Measurements from ENCODE around the gene FKBP6. TPM values are rescaled to one million over a fixed set of nuclear protein-coding genes. Genes with fewer than 3 reads are reported as not detected.

FKBP6 gene, protein sequence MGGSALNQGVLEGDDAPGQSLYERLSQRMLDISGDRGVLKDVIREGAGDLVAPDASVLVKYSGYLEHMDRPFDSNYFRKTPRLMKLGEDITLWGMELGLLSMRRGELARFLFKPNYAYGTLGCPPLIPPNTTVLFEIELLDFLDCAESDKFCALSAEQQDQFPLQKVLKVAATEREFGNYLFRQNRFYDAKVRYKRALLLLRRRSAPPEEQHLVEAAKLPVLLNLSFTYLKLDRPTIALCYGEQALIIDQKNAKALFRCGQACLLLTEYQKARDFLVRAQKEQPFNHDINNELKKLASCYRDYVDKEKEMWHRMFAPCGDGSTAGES
- total RNA-seq (2022; extraction: Qiagen RNA extraction; ENCODE audit: low read depth): not detected in 5 replicates

DNA sequence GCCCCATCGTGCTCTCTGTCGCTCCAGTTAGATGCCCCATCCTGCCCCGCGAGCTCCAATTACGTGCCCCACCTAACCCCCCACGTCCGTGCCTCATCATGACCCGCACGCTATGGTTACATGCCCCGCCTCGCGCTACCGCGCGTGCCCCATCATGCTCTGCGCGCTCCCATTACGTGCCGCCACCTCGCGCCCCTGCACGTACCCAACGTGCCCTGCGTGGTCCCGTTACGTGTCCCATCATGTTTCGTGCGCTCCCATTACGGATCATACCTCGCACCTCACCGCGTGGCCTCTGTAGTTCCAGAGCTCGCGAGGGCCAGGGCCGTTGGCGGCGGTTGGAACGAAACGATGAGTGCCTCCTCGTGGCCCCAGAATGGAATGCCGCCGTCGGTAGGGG lies at the start of gene FKBP6, which contains the start of gene TRIM50:
Gene FKBP6 (plus strand): TSS at position 240 of the 400 bp plus-strand sequence. CDS start 268 bp downstream, outside the sequence.
Gene TRIM50 (minus strand): TSS at position 161 of the 400 bp plus-strand sequence. CDS start 3,295 bp downstream, outside the sequence.

DNA sequence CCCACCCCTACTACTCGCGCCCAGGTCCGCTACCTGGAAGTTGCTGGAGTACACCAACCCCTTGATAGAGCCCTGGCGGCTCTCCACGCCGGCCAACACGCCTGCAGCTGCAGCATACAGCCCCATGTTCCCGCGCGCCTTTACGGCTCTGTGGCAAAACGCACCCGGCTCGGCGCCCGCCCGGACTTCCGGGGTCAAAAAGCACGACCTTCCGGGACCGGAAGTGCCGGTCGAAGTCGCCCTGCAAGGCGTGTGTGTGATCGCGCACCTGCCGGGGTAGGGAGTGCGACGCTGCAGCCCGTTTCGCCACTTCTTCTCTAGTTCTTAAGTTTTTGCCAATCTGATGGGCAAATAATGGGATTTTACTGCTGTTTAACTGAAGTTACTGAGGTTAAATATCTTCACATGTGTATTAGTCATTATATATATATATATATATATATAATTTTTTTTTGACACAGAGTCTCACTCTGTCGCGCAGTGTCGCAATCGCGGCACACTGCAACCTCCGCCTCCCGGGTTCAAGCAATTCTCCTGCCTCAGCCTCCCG lies 19.2 kb upstream of the FKBP6 start, which contains the start of gene NSUN5:
Gene NSUN5 (minus strand): TSS at position 162 of the 550 bp plus-strand sequence. CDS start 36 bp downstream, at position 126.

Other genes with a start within 250 kb of the FKBP6 start
- not detected in 5 replicates for gene SPDYE9, start 242.1 kb upstream of the FKBP6 start, total RNA-seq (2022; extraction: Qiagen RNA extraction; ENCODE audit: low read depth)
- 43.9 to 60.8 TPM (median 56.0 TPM) in 5 replicates for gene NSUN5, start 19.3 kb upstream of the FKBP6 start, total RNA-seq (2022; extraction: Qiagen RNA extraction; ENCODE audit: low read depth)
- gene TRIM50, start 79 bp upstream of the FKBP6 start, total RNA-seq (2022; extraction: Qiagen RNA extraction; ENCODE audit: low read depth): not detected in 5 replicates
- gene FZD9, start 105.6 kb downstream of the FKBP6 start, total RNA-seq (2022; extraction: Qiagen RNA extraction; ENCODE audit: low read depth): 1.1 to 2.0 TPM (median 1.9 TPM) in 5 replicates
- 52.1 to 66.9 TPM (median 61.1 TPM) in 5 replicates for gene BAZ1B, start 194.1 kb downstream of the FKBP6 start, total RNA-seq (2022; extraction: Qiagen RNA extraction; ENCODE audit: low read depth)
- gene BCL7B, start 229.5 kb downstream of the FKBP6 start, total RNA-seq (2022; extraction: Qiagen RNA extraction; ENCODE audit: low read depth): 64.3 to 77.7 TPM (median 72.6 TPM) in 5 replicates

Measured in A549 treated with RU486 at 1 μM for 4 hours (cell line).